A204.1 (cell line): Measurements from ENCODE around the gene RPS8.
"Not testable (repeated sequence)": the region's sequence is repeated elsewhere in the genome, so short reads cannot be mapped to it uniquely, and the experiment has no call there.

ENCODE experiments used
- FAIRE-seq: peaks from 2 replicates; lab custom pipeline; 2012; peaks lifted over from hg19 to GRCh38; lab: Jason Lieb, UNC

RPS8 gene

GRCh38 chr1:44775078-44775929, at the start of gene RPS8:
Gene RPS8, plus strand, starts transcription at chr1:44775540. Its CDS starts 57 bp downstream, at chr1:44775597.
- FAIRE-seq: no peak

- FAIRE-seq: peak; percentile 96
These were observed 44.4 kb upstream of the RPS8 start, which contains the start of gene RNU5D-1 for GRCh38 chr1:44730741-44731512. Gene RNU5D-1, minus strand, starts transcription at chr1:44731170.

GRCh38 chr1:44733365-44733764, 42.0 kb upstream of the RPS8 start:
- no peak for FAIRE-seq

GRCh38 chr1:44733784-44734183, 41.6 kb upstream of the RPS8 start:
- no peak for FAIRE-seq

- FAIRE-seq: no peak
These were observed 39.3 kb upstream of the RPS8 start for GRCh38 chr1:44735992-44736391.

- FAIRE-seq: not testable (repeated sequence)
These were observed 36.4 kb upstream of the RPS8 start for GRCh38 chr1:44738953-44739306.

GRCh38 chr1:44739307-44740178, 35.8 kb upstream of the RPS8 start, which contains the start of gene KIF2C:
Gene KIF2C, plus strand, starts transcription at chr1:44739837. Its CDS starts 96 bp downstream, at chr1:44739933.
- peak; percentile 97 for FAIRE-seq

GRCh38 chr1:44740179-44740617, 35.1 kb upstream of the RPS8 start:
- no peak for FAIRE-seq

- FAIRE-seq: no peak
These were observed 32.1 kb upstream of the RPS8 start for GRCh38 chr1:44743211-44743610.

DNA sequence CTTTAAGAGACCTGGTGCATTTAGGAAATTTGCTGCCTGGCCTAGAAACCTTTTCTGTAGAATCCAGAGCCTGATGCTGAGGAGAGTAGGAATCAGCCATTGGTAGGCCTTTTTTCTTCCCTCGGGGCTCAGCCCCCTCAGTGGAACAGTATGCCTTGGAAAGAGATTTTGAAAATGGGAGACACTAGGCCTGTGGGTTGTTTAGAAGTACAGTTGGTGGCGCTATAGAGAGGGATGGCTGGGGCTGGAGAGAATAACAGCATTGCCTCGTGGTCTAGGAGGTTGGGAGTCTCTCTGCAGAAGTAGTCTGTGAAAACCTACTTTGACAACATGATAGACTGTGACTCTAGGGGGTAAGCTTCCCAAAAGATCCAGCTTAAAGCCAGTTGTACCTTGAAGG, 27.5 kb upstream of the RPS8 start:
- no peak for FAIRE-seq

GRCh38 chr1:44757420-44757819, 17.9 kb upstream of the RPS8 start:
- no peak for FAIRE-seq

- no peak for FAIRE-seq
These were observed 16.3 kb upstream of the RPS8 start for GRCh38 chr1:44759077-44759476.

DNA sequence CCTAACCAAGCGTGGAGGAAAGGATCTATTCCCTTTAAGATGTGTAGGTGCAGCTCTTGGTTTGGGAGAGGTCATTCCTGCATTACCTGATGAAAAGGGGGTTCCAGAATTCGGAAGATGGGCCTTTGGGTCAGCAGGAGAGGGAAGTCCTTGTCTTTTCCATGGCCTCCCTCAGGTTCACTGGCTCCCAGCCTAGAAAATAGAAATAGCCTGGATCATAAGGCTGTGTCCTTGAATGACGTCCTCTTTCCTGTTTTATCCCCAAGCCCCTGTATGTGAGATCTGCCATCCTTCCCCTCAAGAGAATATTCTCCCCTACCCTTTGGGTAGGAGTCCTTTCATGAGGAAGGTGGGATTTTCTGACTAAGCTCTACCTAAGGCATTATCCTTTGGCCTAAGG, 14.5 kb upstream of the RPS8 start:
- FAIRE-seq: no peak

GRCh38 chr1:44766421-44766820, 8.9 kb upstream of the RPS8 start:
- FAIRE-seq: not testable (repeated sequence)

DNA sequence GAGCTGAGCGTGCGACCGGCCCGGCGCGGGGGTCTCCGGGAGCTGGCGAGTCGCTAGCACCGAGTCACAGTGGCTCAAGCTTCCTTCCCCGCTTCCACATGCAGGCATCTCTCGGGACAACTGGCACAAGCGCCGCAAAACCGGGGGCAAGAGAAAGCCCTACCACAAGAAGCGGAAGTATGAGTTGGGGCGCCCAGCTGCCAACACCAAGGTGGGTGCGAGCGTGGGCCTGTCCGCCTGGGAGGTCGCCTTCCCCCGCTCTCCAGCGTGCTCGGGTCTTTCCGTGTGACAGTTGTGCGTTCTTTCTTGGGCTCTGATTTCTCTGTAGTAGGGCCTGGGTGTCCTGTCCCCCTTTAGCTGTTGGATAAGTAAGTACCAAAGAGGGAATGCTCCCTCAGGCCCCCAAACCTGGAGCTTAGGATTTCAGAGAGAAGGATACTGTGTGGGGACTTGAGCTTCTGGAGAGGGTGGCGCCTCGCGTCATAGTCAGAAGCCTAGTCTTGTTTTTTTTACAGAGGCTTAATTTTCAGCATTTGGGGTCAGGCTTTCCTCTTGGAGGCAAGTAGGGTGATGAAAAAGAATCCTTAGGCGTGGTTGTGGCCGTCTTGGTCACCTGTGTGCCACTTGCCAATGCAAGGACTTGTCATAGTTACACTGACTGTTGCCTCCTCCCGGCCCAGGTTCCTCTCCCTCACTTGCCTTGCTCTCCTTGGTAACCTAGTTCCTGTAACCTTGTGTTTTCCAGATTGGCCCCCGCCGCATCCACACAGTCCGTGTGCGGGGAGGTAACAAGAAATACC, 790 bp downstream of the RPS8 start:
- no peak for FAIRE-seq

DNA sequence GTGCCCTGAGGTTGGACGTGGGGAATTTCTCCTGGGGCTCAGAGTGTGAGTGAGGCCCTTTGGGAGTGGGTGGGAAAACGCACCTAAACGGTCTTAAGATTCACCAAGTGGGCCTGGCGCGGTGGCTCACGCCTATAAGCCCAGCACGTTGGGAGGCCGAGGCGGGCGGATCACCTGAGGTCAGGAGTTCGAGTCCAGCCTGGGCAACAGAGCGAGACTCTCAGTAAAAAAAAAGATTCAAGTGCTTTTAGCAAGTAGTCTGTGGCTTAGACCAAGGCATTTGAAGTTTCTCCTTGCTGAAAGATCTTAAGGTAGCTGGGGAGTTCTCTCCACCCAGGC, 1.4 kb downstream of the RPS8 start:
- FAIRE-seq: no peak

DNA sequence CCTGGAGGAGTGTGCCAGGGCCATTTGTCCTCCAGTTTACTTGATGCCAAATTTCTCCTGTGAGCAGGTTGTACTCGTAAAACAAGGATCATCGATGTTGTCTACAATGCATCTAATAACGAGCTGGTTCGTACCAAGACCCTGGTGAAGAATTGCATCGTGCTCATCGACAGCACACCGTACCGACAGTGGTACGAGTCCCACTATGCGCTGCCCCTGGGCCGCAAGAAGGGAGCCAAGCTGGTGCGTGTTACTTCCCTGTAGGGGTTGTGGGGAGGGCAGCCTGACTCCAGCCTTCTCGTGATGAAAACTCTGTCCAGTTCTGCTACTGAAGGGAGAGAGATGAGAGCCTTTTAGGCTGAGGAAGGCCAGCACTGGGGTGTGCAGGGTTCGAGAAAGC, 2.2 kb downstream of the RPS8 start:
- FAIRE-seq: no peak

DNA sequence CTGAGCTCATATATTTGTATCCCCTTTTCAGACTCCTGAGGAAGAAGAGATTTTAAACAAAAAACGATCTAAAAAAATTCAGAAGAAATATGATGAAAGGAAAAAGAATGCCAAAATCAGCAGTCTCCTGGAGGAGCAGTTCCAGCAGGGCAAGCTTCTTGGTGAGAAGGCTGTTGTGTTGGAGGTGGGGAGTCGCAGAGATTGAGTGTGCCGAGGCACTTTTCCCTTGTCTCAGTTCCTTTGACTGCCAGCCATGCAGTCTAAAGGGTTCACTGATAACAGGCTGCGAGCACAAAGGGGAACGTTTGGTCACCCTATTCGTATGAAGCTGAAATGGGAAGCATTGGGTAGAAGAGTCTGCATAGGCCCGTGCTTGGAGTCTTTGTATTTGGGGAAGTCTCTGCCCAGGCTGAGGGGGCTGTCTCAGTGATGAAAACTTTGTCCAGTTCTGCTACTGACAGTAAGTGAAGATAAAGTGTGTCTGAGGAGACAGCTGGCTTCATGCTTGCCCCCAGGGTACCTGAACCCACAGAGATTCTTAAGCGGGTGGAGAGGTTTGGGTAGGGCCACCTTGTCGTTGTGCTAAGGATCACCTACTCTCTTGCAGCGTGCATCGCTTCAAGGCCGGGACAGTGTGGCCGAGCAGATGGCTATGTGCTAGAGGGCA, 2.8 kb downstream of the RPS8 start:
- FAIRE-seq: no peak

- FAIRE-seq: no peak
These were observed 3.6 kb downstream of the RPS8 start for GRCh38 chr1:44778705-44779576.

- no peak for FAIRE-seq
These were observed 5.3 kb downstream of the RPS8 start for GRCh38 chr1:44780583-44781121.
